DMS114 treated with DMSO at 0.1 percent for 48 hours (cell line): ENCODE data around the gene BMP7.
"Not testable (repeated sequence)": the region's sequence is repeated elsewhere in the genome, so short reads cannot be mapped to it uniquely, and the experiment has no call there.

Experiments
- DNase-seq: peaks from one replicate; lab custom pipeline; 2025; ENCODE audit not compliant: unreplicated experiment; lab: John Stamatoyannopoulos, UW

Gene BMP7

DNA sequence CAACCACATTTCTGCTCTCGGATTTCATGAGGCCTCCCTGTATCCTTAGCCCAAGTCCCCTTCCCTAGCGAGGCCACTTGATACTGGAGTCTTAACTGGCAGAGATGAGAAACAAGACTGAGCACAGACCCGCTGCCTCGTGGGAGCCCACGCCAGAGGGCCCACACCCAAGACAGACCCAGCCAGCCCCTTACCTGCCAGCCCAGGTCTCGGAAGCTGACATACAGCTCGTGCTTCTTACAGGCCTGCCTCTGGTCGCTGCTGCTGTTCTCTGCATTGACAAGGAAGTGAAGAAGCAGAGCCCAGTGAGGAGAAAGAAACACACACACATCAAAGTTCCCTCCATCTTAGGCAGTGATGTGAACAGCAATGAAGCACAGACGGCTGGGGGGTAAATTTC lies 91.7 kb downstream of the BMP7 start:
- DNase-seq, result no peak

- DNase-seq, result no peak
Observed at GRCh38 chr20:57173986-57174385, 92.5 kb downstream of the BMP7 start.

GRCh38 chr20:57173041-57173440 lies 93.4 kb downstream of the BMP7 start:
- DNase-seq, result no peak

GRCh38 chr20:57170343-57170742 lies 96.1 kb downstream of the BMP7 start:
- no peak for DNase-seq

- DNase-seq, result no peak
Observed at GRCh38 chr20:57169162-57169561, 97.3 kb downstream of the BMP7 start.

DNA sequence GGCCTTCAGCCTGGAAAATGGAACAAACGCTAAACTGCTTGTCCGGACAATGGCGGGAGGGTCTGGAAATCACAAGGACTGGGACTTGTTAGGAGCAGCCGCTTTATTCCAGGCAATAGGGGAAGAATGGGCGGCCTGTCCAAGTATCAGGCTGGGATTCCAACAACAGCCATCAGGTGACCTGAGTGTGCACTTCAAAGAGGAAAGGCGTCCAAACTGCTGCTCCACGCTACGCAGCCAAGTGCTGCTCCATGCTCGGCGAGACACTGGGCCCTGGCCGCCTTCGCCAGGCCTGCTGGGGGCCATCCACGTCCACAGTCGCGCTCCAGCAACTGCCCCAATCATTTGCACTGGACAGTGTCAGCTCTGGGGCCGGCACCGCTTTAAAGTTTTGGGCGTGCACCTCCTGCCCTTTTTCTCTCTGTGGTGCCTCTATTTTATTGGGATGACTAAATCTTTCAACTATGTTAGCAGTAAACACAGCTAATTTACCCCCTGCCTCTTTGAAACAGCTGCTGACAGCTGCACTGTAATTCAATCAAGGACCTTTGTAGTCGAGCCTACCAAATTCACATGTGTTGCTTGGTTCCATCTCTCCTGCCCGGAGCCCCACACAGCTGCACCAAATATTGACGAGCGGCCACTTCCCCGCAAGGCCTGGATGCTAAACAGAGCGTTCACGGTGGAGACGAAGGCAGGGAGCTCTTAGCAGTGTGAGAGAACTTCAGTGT lies 98.3 kb downstream of the BMP7 start:
- no peak for DNase-seq

- no peak for DNase-seq
Observed at GRCh38 chr20:57167292-57167655, 99.2 kb downstream of the BMP7 start.

- no peak for DNase-seq
Observed at GRCh38 chr20:57166568-57167291, 99.7 kb downstream of the BMP7 start.

DNA sequence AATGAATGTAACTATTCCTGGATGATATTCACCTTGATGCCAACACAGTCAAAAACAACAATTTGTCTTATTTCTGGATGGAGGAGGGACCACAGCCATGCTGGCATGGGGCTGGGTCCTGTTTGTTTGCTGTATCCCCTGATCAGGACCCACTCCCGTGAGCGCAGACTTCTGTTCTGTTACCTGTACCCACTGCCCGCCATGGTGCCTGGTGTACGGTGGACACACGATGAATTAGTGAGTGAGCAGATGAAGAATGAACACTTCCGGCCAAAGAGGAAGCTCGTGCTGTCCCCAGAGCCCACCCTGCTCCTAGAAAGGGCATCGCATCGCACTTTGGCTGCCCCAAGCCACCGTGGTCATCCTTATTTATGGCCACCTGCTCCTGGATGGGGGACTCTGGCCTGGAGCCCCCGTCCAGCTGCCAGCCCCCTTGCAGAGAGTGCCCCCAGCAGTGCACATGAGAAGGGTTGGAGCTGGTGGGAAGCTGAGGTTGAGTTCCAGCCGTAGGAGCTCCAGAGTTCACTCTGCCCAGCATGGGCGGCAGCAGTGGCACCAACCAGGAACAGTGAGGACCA lies 100.9 kb downstream of the BMP7 start:
- no peak for DNase-seq

DNA sequence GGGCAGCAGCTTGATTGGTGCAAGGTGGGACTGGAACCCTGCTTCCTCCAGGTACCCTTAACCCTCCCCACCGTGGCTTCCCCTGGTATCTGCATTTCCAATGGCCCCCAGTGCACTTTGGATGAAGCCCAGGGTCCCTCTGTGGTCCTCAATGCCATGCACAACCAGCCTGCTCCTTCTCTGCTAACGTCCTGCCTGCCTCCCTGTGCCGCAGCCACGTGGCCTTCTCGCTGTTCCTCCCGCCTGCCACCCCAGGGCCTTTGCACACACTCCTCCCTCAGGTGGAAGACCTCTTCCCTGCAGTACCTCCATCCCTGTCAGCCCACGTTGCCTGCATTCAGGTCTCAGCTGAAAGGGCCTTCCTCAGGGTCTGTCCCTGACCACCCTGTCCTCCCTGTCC lies 101.6 kb downstream of the BMP7 start:
- DNase-seq, result no peak

DNA sequence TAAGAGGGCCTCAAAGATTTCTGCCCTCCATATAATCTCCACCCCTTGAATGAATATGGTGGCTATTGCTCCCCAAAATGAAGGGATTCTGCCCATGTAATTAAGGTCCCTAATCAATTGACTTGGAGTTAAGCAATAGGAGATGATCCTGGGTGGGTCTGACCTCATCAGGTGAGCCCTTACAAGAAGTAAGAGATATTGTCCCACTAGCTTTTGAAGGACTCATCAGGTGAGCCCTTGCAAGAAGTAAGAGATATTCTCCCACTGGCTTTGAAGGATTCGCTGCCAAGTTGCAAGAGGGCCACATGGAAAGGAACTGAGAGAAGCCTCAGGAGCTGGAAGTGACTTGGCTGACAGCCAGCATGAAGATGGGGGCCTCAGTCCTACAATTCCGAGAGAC lies 103.4 kb downstream of the BMP7 start:
- DNase-seq, result no peak

DNA sequence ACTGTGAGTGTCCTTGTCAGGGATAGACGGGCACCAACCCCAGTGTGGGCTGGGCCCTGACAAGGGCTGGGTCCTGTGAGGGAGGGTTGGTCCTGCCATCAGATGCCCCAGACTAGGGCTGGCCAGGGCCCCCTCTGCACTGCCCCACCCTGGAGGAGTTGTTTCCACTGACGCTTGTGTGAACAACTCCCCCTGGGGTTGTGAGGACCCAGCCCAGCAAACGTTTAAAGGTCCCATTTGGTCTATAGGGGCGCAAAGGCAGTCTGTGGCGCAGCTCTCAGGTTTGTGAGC lies 104.1 kb downstream of the BMP7 start:
- no peak for DNase-seq

DNA sequence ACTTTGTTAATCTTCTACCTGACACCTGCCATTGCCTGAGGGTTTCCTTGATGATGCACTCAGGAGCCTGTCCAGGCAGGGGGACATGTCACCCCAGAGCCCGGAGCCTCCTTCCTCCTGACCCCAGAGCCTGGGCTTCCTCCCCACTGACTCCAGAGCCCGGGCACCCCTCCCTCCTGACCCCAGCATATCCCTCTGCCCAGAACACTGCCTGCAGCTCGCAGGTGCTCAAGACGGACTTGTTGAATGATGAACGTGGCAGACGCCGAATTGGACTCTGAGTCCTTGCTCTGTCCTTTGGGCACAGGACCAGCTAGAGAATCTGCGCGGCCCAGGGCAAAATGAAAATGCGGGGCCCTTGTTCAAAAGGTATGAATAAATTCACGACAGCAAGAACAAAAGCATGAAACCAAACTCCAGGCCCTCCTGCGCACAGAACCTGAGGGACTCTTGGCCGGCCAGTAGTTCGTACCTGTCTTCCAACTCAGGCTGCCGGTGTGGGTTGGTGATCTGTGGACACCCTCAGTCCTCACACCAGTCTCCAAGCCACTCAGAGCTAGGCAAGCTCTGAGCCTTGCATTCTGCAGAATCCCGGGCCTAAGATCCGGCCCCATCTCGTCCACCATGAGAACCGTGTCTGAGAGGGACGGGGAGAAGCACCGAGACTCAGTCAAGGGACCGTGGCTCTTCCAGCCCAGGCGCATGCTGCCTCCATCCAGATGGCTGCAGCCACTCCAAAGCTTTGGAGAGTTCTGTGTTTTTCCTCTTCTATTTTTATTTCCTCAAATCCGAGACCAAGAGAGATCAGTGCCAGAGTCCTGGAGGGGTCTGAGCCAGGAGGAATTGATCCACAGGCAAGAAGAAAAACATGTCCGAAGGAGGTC lies 104.7 kb downstream of the BMP7 start:
- DNase-seq, result no peak

GRCh38 chr20:57160985-57161384 lies 105.5 kb downstream of the BMP7 start:
- DNase-seq, result no peak

DNA sequence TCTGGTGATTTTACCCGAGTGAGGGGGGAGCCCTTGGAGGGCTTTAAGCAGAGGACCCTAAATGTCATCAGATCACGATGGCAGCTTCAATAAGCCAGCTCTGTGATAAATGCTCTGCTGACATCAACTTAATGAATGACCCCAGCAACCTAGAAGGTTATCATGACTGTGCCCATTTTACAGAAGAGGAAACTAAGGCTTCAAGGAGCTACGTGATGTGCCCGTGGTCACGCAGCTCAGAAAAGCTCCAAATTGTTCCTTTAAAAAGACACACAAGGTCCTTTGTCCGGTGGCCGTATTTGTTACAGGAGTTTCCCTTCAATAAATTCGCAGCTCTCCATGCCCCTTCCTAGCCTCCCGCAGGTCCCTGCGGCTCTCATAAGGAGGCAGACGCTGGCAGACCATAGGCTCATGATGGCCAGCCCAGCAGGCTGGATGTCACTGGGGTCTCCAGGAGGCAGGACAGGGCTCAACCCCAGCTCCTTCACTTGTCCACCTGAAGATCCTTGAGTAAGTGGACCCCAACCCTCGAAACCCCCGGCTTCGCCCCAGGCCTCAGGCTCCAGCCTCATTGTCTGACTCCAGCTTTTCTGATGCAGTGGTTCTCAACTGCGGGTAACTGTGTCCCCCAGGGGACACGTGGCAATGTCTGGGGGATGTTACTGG lies 106.4 kb downstream of the BMP7 start:
- no peak for DNase-seq

GRCh38 chr20:57159193-57159851 lies 107.1 kb downstream of the BMP7 start:
- no peak for DNase-seq

DNA sequence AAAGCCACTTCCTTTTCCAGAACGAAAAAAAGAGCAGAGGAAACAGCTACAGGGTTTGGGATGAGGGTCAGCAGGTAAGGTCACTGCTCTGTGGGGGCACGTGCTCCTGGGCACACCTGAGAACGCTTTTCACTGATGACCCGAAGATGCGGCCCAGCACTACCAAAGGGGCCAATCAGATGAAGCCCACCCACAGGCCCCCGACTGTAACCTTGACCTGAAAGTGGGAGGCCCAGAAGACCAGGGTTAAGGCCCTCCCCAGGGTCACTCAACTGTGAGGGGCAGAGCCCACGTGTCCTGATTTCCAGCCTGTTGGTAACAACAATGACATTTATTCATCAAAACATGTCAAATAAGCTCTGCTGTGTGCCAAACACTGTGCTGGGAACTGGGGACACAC lies 108.0 kb downstream of the BMP7 start:
- no peak for DNase-seq

DNA sequence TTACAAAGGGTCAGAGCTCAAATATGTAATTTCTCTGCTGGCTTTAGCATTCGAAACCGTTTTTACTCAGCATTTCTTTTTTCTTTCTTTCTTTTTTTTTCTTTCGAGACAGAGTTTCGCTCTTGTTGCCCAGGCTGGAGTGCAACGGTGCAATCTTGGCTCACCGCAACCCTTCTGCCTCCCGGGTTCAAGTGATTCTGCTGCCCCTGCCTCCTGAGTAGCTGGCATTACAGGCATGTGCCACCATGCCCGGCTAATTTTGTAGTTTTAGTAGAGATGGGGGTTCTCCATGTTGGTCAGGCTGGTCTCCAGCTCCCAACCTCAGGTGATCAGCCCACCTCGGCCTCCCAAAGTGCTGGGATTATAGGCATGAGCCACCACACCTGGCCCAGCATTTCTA lies 108.7 kb downstream of the BMP7 start:
- DNase-seq, result not testable (repeated sequence)

- no peak for DNase-seq
Observed at GRCh38 chr20:57157106-57157691, 109.2 kb downstream of the BMP7 start.

GRCh38 chr20:57156011-57156729 lies 110.3 kb downstream of the BMP7 start:
- no peak for DNase-seq
